ENCODE data around the gene CMTM7.

Gene CMTM7

DNA sequence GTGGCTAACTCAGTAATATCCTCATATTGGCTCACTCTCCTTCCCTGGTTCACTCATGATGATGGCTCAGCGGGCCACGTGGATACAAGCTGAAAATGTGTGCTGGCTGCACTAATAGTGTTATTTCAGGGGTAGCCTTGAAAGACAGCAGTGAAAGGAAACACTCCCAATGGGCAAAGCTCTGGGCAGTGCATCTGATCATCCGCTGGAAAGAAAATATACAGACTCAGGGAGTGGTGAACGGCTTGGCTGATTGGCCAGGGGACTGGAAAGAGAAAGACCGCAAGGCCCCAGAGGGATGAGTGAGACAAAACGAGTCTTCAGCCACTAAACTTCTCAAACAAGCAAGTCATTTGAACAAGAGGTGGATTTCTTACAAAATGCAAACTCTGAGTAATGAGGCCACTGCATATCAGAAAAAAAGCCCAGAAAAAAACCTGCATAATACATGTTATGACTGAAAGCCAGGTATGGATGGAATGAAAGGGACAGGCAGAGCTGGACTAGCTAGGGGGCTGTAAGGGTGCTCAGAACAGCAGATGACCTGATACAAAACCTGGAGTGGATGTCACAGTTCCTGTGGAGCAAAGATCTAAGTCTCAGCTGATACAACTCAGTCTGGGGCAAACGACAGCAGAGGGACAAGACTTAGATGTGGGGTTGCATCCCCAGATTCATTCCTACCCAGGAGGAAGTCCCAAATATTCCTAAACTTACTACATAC lies 77.7 kb downstream of the CMTM7 start:
- TF ChIP-seq POLR2AphosphoS5 (IDR thresholded peaks at IDR 0.05; ENCODE audit: low read depth, low read length) (no peak), FOXP2 (optimal IDR thresholded peaks at IDR 0.05; ENCODE audit: borderline replicate concordance, extremely low read depth, extremely low read length, insufficient read depth) (no peak), TAF1 (IDR thresholded peaks at IDR 0.05; ENCODE audit: borderline replicate concordance, insufficient read depth, low read length) (no peak), SIN3A (IDR thresholded peaks at IDR 0.05; ENCODE audit: borderline replicate concordance, insufficient read depth, low read length) (no peak)
- TF ChIP-seq, protein P1, sequence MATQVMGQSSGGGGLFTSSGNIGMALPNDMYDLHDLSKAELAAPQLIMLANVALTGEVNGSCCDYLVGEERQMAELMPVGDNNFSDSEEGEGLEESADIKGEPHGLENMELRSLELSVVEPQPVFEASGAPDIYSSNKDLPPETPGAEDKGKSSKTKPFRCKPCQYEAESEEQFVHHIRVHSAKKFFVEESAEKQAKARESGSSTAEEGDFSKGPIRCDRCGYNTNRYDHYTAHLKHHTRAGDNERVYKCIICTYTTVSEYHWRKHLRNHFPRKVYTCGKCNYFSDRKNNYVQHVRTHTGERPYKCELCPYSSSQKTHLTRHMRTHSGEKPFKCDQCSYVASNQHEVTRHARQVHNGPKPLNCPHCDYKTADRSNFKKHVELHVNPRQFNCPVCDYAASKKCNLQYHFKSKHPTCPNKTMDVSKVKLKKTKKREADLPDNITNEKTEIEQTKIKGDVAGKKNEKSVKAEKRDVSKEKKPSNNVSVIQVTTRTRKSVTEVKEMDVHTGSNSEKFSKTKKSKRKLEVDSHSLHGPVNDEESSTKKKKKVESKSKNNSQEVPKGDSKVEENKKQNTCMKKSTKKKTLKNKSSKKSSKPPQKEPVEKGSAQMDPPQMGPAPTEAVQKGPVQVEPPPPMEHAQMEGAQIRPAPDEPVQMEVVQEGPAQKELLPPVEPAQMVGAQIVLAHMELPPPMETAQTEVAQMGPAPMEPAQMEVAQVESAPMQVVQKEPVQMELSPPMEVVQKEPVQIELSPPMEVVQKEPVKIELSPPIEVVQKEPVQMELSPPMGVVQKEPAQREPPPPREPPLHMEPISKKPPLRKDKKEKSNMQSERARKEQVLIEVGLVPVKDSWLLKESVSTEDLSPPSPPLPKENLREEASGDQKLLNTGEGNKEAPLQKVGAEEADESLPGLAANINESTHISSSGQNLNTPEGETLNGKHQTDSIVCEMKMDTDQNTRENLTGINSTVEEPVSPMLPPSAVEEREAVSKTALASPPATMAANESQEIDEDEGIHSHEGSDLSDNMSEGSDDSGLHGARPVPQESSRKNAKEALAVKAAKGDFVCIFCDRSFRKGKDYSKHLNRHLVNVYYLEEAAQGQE (IDR thresholded peaks at IDR 0.05; ENCODE audit: insufficient read depth in 1 of 2, low read depth in 2 of 2, low read length in 2 of 2): no peak

DNA sequence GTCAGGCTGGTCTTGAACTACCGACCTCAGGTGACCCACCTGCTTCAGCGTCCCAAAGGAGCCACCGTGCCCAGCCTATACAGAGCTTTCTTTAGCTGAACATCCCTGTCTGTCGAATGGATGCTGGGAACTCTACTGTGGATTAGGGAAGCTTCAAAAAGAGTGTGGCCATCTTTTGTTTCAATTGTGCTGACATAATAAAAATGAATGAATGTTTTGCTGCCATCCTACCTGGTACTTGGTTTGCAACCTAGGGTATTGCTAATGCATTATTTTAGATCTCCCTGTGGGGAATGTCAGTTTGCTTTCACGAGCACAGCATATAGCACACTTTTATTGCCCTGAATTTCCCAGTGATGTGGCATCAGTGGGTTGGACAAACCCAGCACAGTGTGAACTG lies 78.7 kb downstream of the CMTM7 start:
- TF ChIP-seq TAF1 (IDR thresholded peaks at IDR 0.05; ENCODE audit: borderline replicate concordance, insufficient read depth, low read length): no peak
- TF ChIP-seq, protein P1 (IDR thresholded peaks at IDR 0.05; ENCODE audit: insufficient read depth in 1 of 2, low read depth in 2 of 2, low read length in 2 of 2): no peak
- TF ChIP-seq SIN3A (IDR thresholded peaks at IDR 0.05; ENCODE audit: borderline replicate concordance, insufficient read depth, low read length): no peak
- no peak for TF ChIP-seq FOXP2 (optimal IDR thresholded peaks at IDR 0.05; ENCODE audit: borderline replicate concordance, extremely low read depth, extremely low read length, insufficient read depth)
- TF ChIP-seq POLR2AphosphoS5 (IDR thresholded peaks at IDR 0.05; ENCODE audit: low read depth, low read length): no peak

DNA sequence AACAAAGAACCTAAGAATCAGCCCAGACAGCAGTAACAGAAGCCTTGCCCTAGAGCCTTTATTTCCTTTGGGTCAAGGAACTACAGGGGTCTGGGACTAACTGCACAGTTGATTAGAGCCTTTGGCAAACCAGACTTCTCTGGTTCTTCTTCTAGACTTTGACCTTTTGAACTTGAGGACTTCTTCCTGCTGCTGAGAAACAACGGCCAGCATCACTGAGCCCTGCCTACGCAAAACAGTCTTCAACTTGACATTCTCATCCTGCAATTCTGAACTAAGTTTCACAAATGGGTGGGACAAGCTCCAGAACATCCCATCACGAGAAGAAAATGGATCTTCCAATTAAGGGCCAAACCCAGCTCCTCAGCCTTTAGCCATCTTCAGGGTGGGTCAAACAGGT lies 79.6 kb downstream of the CMTM7 start:
- TF ChIP-seq POLR2AphosphoS5 (IDR thresholded peaks at IDR 0.05; ENCODE audit: low read depth, low read length) (no peak), TAF1 (IDR thresholded peaks at IDR 0.05; ENCODE audit: borderline replicate concordance, insufficient read depth, low read length) (no peak), SIN3A (IDR thresholded peaks at IDR 0.05; ENCODE audit: borderline replicate concordance, insufficient read depth, low read length) (no peak), FOXP2 (optimal IDR thresholded peaks at IDR 0.05; ENCODE audit: borderline replicate concordance, extremely low read depth, extremely low read length, insufficient read depth) (no peak)
- TF ChIP-seq, protein P1 (IDR thresholded peaks at IDR 0.05; ENCODE audit: insufficient read depth in 1 of 2, low read depth in 2 of 2, low read length in 2 of 2): no peak

DNA sequence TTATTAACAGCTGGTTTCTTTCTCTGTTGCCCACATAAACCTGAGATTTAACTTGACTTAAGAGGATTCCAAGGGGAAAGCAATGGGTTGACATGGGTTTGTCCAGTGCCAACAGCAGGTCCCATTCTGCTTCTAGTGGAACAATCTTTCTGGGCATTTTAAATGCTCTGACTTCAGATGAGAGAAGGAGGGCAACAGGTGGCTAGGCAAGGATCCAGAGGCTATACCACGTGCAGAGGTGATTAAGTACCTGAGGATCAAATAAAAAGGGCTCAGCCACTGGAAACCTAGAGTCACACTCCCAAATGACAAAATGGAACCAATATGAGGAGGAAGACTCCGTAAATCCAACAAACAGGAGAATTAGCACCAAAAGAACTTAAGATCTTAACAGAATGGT lies 82.5 kb downstream of the CMTM7 start:
- no peak for TF ChIP-seq SIN3A (IDR thresholded peaks at IDR 0.05; ENCODE audit: borderline replicate concordance, insufficient read depth, low read length)

DNA sequence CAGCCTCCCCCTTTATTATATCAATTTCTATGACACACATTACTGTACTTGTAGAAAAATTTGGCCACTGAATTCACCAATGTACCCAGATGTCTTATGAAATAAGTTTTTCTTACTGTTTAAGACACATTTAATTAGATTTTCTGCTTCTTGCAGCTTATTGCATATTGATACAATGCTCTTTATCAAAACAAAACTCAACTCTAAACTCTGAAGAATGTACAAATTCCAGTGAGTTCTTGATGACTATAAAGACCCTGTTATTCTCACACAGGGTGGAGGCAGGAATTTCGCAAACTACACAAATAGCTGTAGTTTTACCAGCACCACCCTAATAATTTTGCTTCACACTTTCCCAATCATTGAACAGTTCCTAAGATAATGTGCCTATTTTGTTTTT lies 89.0 kb downstream of the CMTM7 start:
- TF ChIP-seq, protein P1 (IDR thresholded peaks at IDR 0.05; ENCODE audit: insufficient read depth in 1 of 2, low read depth in 2 of 2, low read length in 2 of 2): no peak
- TF ChIP-seq FOXP2 (optimal IDR thresholded peaks at IDR 0.05; ENCODE audit: borderline replicate concordance, extremely low read depth, extremely low read length, insufficient read depth): no peak
- TF ChIP-seq TAF1 (IDR thresholded peaks at IDR 0.05; ENCODE audit: borderline replicate concordance, insufficient read depth, low read length): no peak
- TF ChIP-seq POLR2AphosphoS5 (IDR thresholded peaks at IDR 0.05; ENCODE audit: low read depth, low read length): no peak
- no peak for TF ChIP-seq SIN3A (IDR thresholded peaks at IDR 0.05; ENCODE audit: borderline replicate concordance, insufficient read depth, low read length)
